ENCODE data around the gene PHACTR1. TPM values are rescaled to one million over a fixed set of nuclear protein-coding genes. Genes with fewer than 3 reads are reported as not detected.

The PHACTR1 gene
- total and polyA plus RNA-seq, 9 of the 15 experiments (the other 6 are each of a cell fraction or from before 2014, with no cell fraction given) = 11.5 to 32.6 (median 22.0) TPM

GRCh38 chr6:13229205-13230085, 512.9 kb downstream of the PHACTR1 start (continued):
- no peak for TF ChIP-seq KDM4B (IDR thresholded peaks at IDR 0.05; ENCODE audit: borderline replicate concordance in 2 of 2, low read depth in 1 of 2)
- TF ChIP-seq GMEB1 (CRISPR knock-in tag; IDR thresholded peaks at IDR 0.05) = no peak
- TF ChIP-seq RAD21 (CRISPR knock-in tag; conservative IDR thresholded peaks at IDR 0.05 in 1 of 2, IDR thresholded peaks at IDR 0.05 in 1 of 2) = peak; percentile 67 to 79
- no peak for TF ChIP-seq ZNF146 (CRISPR knock-in tag; IDR thresholded peaks at IDR 0.05; ENCODE audit: unreplicated experiment)
- no peak for TF ChIP-seq GTF2A2 (tag; IDR thresholded peaks at IDR 0.05)
- TF ChIP-seq ZNF212 (CRISPR knock-in tag; IDR thresholded peaks at IDR 0.05) = no peak
- TF ChIP-seq NFIC (IDR thresholded peaks at IDR 0.05) = peak; percentile 90
- no peak for TF ChIP-seq NRF1 (conservative IDR thresholded peaks at IDR 0.05 in 1 of 2, IDR thresholded peaks at IDR 0.05 in 1 of 2)
- TF ChIP-seq ZNF586 (CRISPR knock-in tag; conservative IDR thresholded peaks at IDR 0.05) = no peak
- no peak for TF ChIP-seq TRIM25 (IDR thresholded peaks at IDR 0.05; ENCODE audit: borderline replicate concordance)
- no peak for TF ChIP-seq ZNF165 (CRISPR knock-in tag; IDR thresholded peaks at IDR 0.05; ENCODE audit: borderline replicate concordance)
- TF ChIP-seq DEAF1 (CRISPR knock-in tag; IDR thresholded peaks at IDR 0.05) = 0 out of 2 replicates have a peak, but pooled peaks have one; percentile 9
- TF ChIP-seq CREB1 (IDR thresholded peaks at IDR 0.05) = no peak
- TF ChIP-seq CREB1 (CRISPR knock-in tag; IDR thresholded peaks at IDR 0.05) = no peak
